ENCODE data around the gene KCNA2. TPM values are rescaled to one million over a fixed set of nuclear protein-coding genes. Genes with fewer than 3 reads are reported as not detected.

Gene KCNA2
- total and polyA plus RNA-seq, 2 of the 13 experiments (the other 11 are each of a cell fraction or from before 2014, with no cell fraction given) = not detected

- ATAC-seq (no peak), FAIRE-seq (no peak), DNase-seq (ENCODE audit: low spot score) (no peak)
- no peak overlapping the region for H3K27ac ChIP-seq (ENCODE audit: extremely low read length, insufficient read depth, low read length)
- H4K20me1 ChIP-seq (ENCODE audit: insufficient read depth, low read length) = no peaks in the 10 kb centered on the region
- POLR2A ChIA-PET = no interaction called here
- no peak overlapping the region for H3K4me3 ChIP-seq (replicated peaks in 1 of 3; ENCODE audit: insufficient read depth in 1 of 3, low read depth in 2 of 3, low read length in 3 of 3)
- no peak overlapping the region for H2AFZ ChIP-seq (ENCODE audit: low read length)
- no CpG with 5 or more reads among the region's 3 CpGs for WGBS (ENCODE audit: low lambda C conversion rate)
- H3K27me3 ChIP-seq (ENCODE audit: control insufficient read depth in 1 of 2, insufficient read depth in 2 of 2, low read length in 2 of 2) = peaks cover 0 to 4% of the 10 kb centered on the region in 2 experiments; a peak in 1 of 5 replicates
- H3K4me2 ChIP-seq (ENCODE audit: low read depth, low read length) = no peak overlapping the region
- intact Hi-C loops (cut with micrococcal nuclease; ENCODE audit: unreplicated experiment) (no loop called here), in situ Hi-C loops (cut with HindIII; ENCODE audit: extremely low pct_ligation_motif_present, low pct_unique_long_range_greater_than_20kb) (no loop called here)
- no peaks in the 10 kb centered on the region for H3K4me1 ChIP-seq (ENCODE audit: insufficient read depth, low read length)
- no TSS peak for BruUV-seq (replicated peaks)
- no peaks in the 10 kb centered on the region for H3K79me2 ChIP-seq (ENCODE audit: insufficient read depth, low read length)
- no peak for TF ChIP-seq POGZ (CRISPR knock-in tag; IDR thresholded peaks at IDR 0.05)
- no peak for TF ChIP-seq ZNF790 (CRISPR knock-in tag; IDR thresholded peaks at IDR 0.05; ENCODE audit: borderline replicate concordance)
- no peak for TF ChIP-seq HNRNPH1 (optimal IDR thresholded peaks at IDR 0.05; ENCODE audit: low read depth, low read length)
- no peak for TF ChIP-seq ZZZ3 (CRISPR knock-in tag; IDR thresholded peaks at IDR 0.05; ENCODE audit: borderline replicate concordance)
- TF ChIP-seq, protein P1, sequence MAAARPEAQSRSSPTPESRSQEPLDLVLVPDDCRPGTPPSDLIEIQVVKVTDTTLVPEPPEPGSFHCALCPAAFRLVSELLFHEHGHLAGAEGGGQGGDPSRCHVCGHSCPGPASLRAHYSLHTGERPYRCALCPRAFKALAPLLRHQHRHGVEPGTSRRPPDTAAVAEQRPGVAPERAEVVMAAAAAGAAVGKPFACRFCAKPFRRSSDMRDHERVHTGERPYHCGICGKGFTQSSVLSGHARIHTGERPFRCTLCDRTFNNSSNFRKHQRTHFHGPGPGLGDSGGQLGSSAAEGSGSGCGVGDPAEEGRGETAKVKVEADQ (CRISPR knock-in tag; IDR thresholded peaks at IDR 0.05; ENCODE audit: borderline replicate concordance) = no peak
- TF ChIP-seq ZBTB40 (IDR thresholded peaks at IDR 0.05) = no peak
- no peak for TF ChIP-seq ZBTB40 (CRISPR knock-in tag; IDR thresholded peaks at IDR 0.05)
- H3K36me3 ChIP-seq (replicated peaks in 1 of 2; ENCODE audit: control insufficient read depth in 1 of 2, insufficient read depth in 2 of 2, low read length in 2 of 2) = no peaks in the 10 kb centered on the region
- H3K9me3 ChIP-seq (ENCODE audit: low read length) = no peaks in the 10 kb centered on the region
- H3K9ac ChIP-seq (ENCODE audit: insufficient read depth, low read depth, low read length) = no peak overlapping the region
- CTCF ChIA-PET (ENCODE audit: low intra/inter-chr PET ratio, low total read pairs) = no interaction called here
Measured at GRCh38 chr1:110637475-110637874, 31.3 kb upstream of the KCNA2 start.
